ENCODE data around the gene TGFBRAP1. TPM values are rescaled to one million over a fixed set of nuclear protein-coding genes. Genes with fewer than 3 reads are reported as not detected.

The TGFBRAP1 gene
- total RNA-seq, 2 donors from 2014 or later, result 15.5 to 17.4 TPM

DNA sequence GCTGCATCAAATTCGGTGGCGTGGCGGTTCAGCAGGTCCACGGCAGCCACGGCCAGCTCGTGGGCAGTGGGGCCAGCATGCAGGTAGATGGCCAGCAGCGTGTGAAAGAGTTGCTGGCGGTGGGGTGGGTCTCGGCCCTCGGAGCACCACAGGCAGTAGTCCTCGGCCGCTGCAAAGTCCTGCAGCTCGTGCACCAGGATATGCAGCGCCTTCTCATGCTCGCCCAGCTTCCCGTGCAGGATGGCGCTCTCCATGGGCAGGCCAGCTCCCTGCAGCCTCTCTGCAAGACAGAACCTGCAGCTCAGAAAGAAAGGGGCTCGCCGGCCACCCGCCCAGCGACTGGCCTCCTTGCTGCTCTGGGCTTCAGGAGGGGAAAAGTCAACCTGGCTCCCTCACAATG lies 60.1 kb downstream of the TGFBRAP1 start:
- Mint-ChIP-seq H3K36me3 (ENCODE audit: low read depth) (peaks cover 55% of the 10 kb centered on the region), H3K27me3 (ENCODE audit: insufficient read depth) (no peaks in the 10 kb centered on the region), H3K4me1 (no peaks in the 10 kb centered on the region), H3K27ac (no peak overlapping the region), H3K9me3 (no peaks in the 10 kb centered on the region), H3K4me3 (no peak overlapping the region)
- no peak overlapping the region for H3K4me3 ChIP-seq (ENCODE audit: low read length)
- no peaks in the 10 kb centered on the region for H3K4me1 ChIP-seq (ENCODE audit: control insufficient read depth, insufficient read depth, low read length)
- peaks cover 58% of the 10 kb centered on the region for H3K36me3 ChIP-seq (ENCODE audit: control insufficient read depth, insufficient read depth, low read length)
- peak; percentile 29 for DNase-seq
- TF ChIP-seq, protein P1, sequence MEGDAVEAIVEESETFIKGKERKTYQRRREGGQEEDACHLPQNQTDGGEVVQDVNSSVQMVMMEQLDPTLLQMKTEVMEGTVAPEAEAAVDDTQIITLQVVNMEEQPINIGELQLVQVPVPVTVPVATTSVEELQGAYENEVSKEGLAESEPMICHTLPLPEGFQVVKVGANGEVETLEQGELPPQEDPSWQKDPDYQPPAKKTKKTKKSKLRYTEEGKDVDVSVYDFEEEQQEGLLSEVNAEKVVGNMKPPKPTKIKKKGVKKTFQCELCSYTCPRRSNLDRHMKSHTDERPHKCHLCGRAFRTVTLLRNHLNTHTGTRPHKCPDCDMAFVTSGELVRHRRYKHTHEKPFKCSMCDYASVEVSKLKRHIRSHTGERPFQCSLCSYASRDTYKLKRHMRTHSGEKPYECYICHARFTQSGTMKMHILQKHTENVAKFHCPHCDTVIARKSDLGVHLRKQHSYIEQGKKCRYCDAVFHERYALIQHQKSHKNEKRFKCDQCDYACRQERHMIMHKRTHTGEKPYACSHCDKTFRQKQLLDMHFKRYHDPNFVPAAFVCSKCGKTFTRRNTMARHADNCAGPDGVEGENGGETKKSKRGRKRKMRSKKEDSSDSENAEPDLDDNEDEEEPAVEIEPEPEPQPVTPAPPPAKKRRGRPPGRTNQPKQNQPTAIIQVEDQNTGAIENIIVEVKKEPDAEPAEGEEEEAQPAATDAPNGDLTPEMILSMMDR (conservative IDR thresholded peaks at IDR 0.05), result no peak
- WGBS, 2 experiments (ENCODE audit: insufficient coverage in 1 of 2, insufficient read length in 1 of 2), result 96 to 100% methylated on average over 6 to 21 of the region's 21 CpGs
- no peaks in the 10 kb centered on the region for H3K27me3 ChIP-seq (ENCODE audit: control insufficient read depth, insufficient read depth, low read length, poor library complexity, severe bottlenecking)
- no peaks in the 10 kb centered on the region for H3K9me3 ChIP-seq (ENCODE audit: control insufficient read depth, low read length)
- H3K9ac ChIP-seq (ENCODE audit: extremely low read depth, low read length, poor library complexity, severe bottlenecking), result no peak overlapping the region
- no peak overlapping the region for H3K27ac ChIP-seq (ENCODE audit: low read depth, low read length)

DNA sequence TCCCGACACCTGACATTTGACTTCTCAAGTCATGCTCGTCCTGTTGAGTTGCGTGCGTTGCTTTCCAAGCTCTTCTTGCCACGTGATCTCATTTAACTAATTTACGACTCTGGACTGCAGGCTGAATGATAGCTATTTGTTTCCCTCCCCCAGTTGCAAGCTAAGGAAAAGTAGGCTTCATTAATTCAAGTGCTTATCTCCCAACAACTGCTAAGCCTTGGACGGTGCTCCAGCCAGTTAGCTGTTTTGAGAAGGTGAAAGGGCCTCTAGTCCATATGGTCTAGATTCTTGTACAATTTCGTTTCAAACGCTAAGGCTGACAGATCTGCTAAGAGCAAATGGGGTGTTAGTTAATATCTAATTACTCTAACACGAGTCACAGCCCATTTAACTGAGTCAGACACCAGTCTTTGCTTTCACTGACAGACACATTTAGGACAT lies 66.9 kb downstream of the TGFBRAP1 start:
- Mint-ChIP-seq H3K27me3 (ENCODE audit: insufficient read depth) (no peaks in the 10 kb centered on the region), H3K9me3 (no peaks in the 10 kb centered on the region), H3K27ac (no peak overlapping the region), H3K4me3 (no peak overlapping the region), H3K4me1 (peaks cover 12% of the 10 kb centered on the region), H3K36me3 (ENCODE audit: low read depth) (peaks cover 35% of the 10 kb centered on the region)
- TF ChIP-seq, protein P1 (conservative IDR thresholded peaks at IDR 0.05), result no peak
- Histone ChIP-seq H3K36me3 (ENCODE audit: control insufficient read depth, insufficient read depth, low read length) (peaks cover 13% of the 10 kb centered on the region), H3K4me3 (ENCODE audit: low read length) (no peak overlapping the region), H3K4me1 (ENCODE audit: control insufficient read depth, insufficient read depth, low read length) (no peaks in the 10 kb centered on the region), H3K9ac (ENCODE audit: extremely low read depth, low read length, poor library complexity, severe bottlenecking) (no peak overlapping the region), H3K27me3 (ENCODE audit: control insufficient read depth, insufficient read depth, low read length, poor library complexity, severe bottlenecking) (no peaks in the 10 kb centered on the region), H3K27ac (ENCODE audit: low read depth, low read length) (no peak overlapping the region), H3K9me3 (ENCODE audit: control insufficient read depth, low read length) (no peaks in the 10 kb centered on the region)
- 93 to 94% methylated on average over 7 to 10 of the region's 10 CpGs for WGBS, 2 experiments (ENCODE audit: insufficient coverage in 1 of 2, insufficient read length in 1 of 2)
- DNase-seq, result no peak

DNA sequence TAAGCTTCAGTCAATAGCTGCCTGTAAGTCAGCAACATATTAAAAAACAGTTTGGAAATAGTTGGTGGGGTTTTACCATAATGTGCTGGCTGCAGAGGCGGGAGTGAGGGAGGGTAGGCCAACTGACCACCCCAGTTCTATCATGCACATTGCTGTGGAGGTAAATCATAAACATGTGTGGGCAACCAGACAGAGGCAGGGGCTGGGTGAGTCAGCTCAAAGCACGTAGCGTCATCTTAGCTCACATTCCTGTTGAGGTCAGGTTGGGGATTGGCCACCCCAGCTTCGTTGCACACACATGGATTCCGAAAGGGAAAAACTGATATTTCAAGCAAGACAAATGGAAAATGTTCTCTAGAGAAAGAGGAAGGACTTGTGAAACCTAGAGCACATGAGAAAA lies 68.5 kb downstream of the TGFBRAP1 start:
- Histone ChIP-seq H3K4me1 (ENCODE audit: control insufficient read depth, insufficient read depth, low read length) (peaks cover 6% of the 10 kb centered on the region), H3K4me3 (ENCODE audit: low read length) (no peak overlapping the region), H3K27me3 (ENCODE audit: control insufficient read depth, insufficient read depth, low read length, poor library complexity, severe bottlenecking) (no peaks in the 10 kb centered on the region), H3K36me3 (ENCODE audit: control insufficient read depth, insufficient read depth, low read length) (peaks cover 4% of the 10 kb centered on the region), H3K9me3 (ENCODE audit: control insufficient read depth, low read length) (no peaks in the 10 kb centered on the region), H3K27ac (ENCODE audit: low read depth, low read length) (no peak overlapping the region), H3K9ac (ENCODE audit: extremely low read depth, low read length, poor library complexity, severe bottlenecking) (no peak overlapping the region)
- TF ChIP-seq, protein P1 (conservative IDR thresholded peaks at IDR 0.05), result no peak
- H3K4me1 Mint-ChIP-seq, result peaks cover 12% of the 10 kb centered on the region
- no peaks in the 10 kb centered on the region for H3K27me3 Mint-ChIP-seq (ENCODE audit: insufficient read depth)
- no peak overlapping the region for H3K4me3 Mint-ChIP-seq
- no peaks in the 10 kb centered on the region for H3K9me3 Mint-ChIP-seq
- H3K27ac Mint-ChIP-seq, result no peak overlapping the region
- WGBS, 2 experiments (ENCODE audit: insufficient coverage in 1 of 2, insufficient read length in 1 of 2), result 93 to 100% methylated on average over 3 to 5 of the region's 5 CpGs
- peaks cover 19% of the 10 kb centered on the region for H3K36me3 Mint-ChIP-seq (ENCODE audit: low read depth)
- DNase-seq, result no peak
